Ecto neural progenitor cell (in vitro differentiated cells): Measurements from ENCODE around the gene SRP54.
A peak's percentile ranks its signal among the peaks of the same experiment; 100 is the strongest.
"Not testable (repeated sequence)": the region's sequence is repeated elsewhere in the genome, so short reads cannot be mapped to it uniquely, and the experiment has no call there.

Source experiments
- DNase-seq: peaks from one replicate; pipeline ENCODE4 v3.0.0-alpha.2; 2018; ENCODE audit warnings: low spot score

The SRP54 gene

GRCh38 chr14:34983786-34984185, 994 bp downstream of the SRP54 start:
- no peak for DNase-seq

GRCh38 chr14:34985740-34986139, 2.9 kb downstream of the SRP54 start:
- DNase-seq: no peak

GRCh38 chr14:34987180-34987579, 4.4 kb downstream of the SRP54 start:
- DNase-seq: no peak

- DNase-seq: no peak
Measured at GRCh38 chr14:34989762-34990161, 7.0 kb downstream of the SRP54 start.

GRCh38 chr14:34993426-34993825, 10.6 kb downstream of the SRP54 start:
- DNase-seq: no peak

- DNase-seq: no peak
Measured at GRCh38 chr14:34994668-34995067, 11.9 kb downstream of the SRP54 start.

GRCh38 chr14:34997762-34998161, 15.0 kb downstream of the SRP54 start:
- no peak for DNase-seq

GRCh38 chr14:34999500-34999899, 16.7 kb downstream of the SRP54 start:
- no peak for DNase-seq

- DNase-seq: no peak
Measured at GRCh38 chr14:35001621-35002020, 18.8 kb downstream of the SRP54 start.

- no peak for DNase-seq
Measured at GRCh38 chr14:35004839-35005238, 22.0 kb downstream of the SRP54 start.

- DNase-seq: no peak
Measured at GRCh38 chr14:35016568-35016967, 33.8 kb downstream of the SRP54 start.

GRCh38 chr14:35020713-35021112, 37.9 kb downstream of the SRP54 start:
- no peak for DNase-seq

GRCh38 chr14:35028435-35028834, 45.6 kb downstream of the SRP54 start:
- no peak for DNase-seq

GRCh38 chr14:35032562-35032961, 49.8 kb downstream of the SRP54 start:
- DNase-seq: no peak

- DNase-seq: no peak
Measured at GRCh38 chr14:35034440-35034833, 51.6 kb downstream of the SRP54 start.

GRCh38 chr14:35034944-35035554, 52.3 kb downstream of the SRP54 start:
- not testable (repeated sequence) for DNase-seq

- DNase-seq: not testable (repeated sequence)
Measured at GRCh38 chr14:35038312-35038711, 55.5 kb downstream of the SRP54 start.

- no peak for DNase-seq
Measured at GRCh38 chr14:35042632-35043031, 59.8 kb downstream of the SRP54 start.

GRCh38 chr14:35043046-35043445, 60.3 kb downstream of the SRP54 start:
- no peak for DNase-seq

GRCh38 chr14:35044939-35045797, 62.4 kb downstream of the SRP54 start:
- DNase-seq: no peak

GRCh38 chr14:35045798-35046047, 62.9 kb downstream of the SRP54 start:
- no peak for DNase-seq

GRCh38 chr14:35046048-35046750, 63.4 kb downstream of the SRP54 start, which contains the start of gene FAM177A1:
Gene FAM177A1 (plus strand): TSS chr14:35046272. CDS start chr14:35046464, 192 bp downstream.
- DNase-seq: peak; percentile 98
